Measurements from ENCODE around the gene LAMB1.

The LAMB1 gene

GRCh38 chr7:107891636-107892366 is 111.2 kb downstream of the LAMB1 start:
- no peak for TF ChIP-seq EZH2 (IDR thresholded peaks at IDR 0.05; ENCODE audit: borderline replicate concordance, low read length)
- TF ChIP-seq CTCF (IDR thresholded peaks at IDR 0.05; ENCODE audit: low read length), result no peak
- Histone ChIP-seq H3F3A (ENCODE audit: insufficient read depth, low read length) (no peaks in the 10 kb centered on the region), H4K20me1 (ENCODE audit: insufficient read depth, low read length) (no peaks in the 10 kb centered on the region), H3K27me3 (ENCODE audit: insufficient read depth, low read length) (no peaks in the 10 kb centered on the region), H3K9me2 (ENCODE audit: low read depth, low read length) (no peaks in the 10 kb centered on the region), H3K27ac (ENCODE audit: low read depth, low read length, poor library complexity, severe bottlenecking) (peak overlapping the region; percentile 33), H3K4me1 (ENCODE audit: insufficient read depth, low read length, severe bottlenecking) (peaks cover 36% of the 10 kb centered on the region), H2AFZ (ENCODE audit: low read length) (no peak overlapping the region), H3K79me2 (ENCODE audit: insufficient read depth, low read length) (peaks cover 53% of the 10 kb centered on the region), H3K9ac (ENCODE audit: low read length) (peak overlapping the region; percentile 76), H3K4me3 (ENCODE audit: low read depth, low read length, poor library complexity, severe bottlenecking) (peak overlapping the region; percentile 75), H3K4me2 (ENCODE audit: low read length) (peak overlapping the region; percentile 93), H3K36me3 (ENCODE audit: insufficient read depth, low read length) (peaks cover 40% of the 10 kb centered on the region), H3K9me3 (ENCODE audit: low read length) (no peaks in the 10 kb centered on the region)

GRCh38 chr7:107890962-107891635 is 111.9 kb downstream of the LAMB1 start, which contains the start of gene DLD:
Gene DLD (plus strand): TSS chr7:107891183. CDS start chr7:107891251, 68 bp downstream.
- H3K9ac ChIP-seq (ENCODE audit: low read length), result peak within 1 kb of the TSS; percentile 76
- H4K20me1 ChIP-seq (ENCODE audit: insufficient read depth, low read length), result no peaks in the 10 kb centered on the region
- no peak for TF ChIP-seq CTCF (IDR thresholded peaks at IDR 0.05; ENCODE audit: low read length)
- TF ChIP-seq EZH2 (IDR thresholded peaks at IDR 0.05; ENCODE audit: borderline replicate concordance, low read length), result no peak
- no peaks in the 10 kb centered on the region for H3K9me3 ChIP-seq (ENCODE audit: low read length)
- H3K27ac ChIP-seq (ENCODE audit: low read depth, low read length, poor library complexity, severe bottlenecking), result peak within 1 kb of the TSS; percentile 33
- peak within 1 kb of the TSS; percentile 77 for H2AFZ ChIP-seq (ENCODE audit: low read length)
- H3K9me2 ChIP-seq (ENCODE audit: low read depth, low read length), result no peaks in the 10 kb centered on the region
- H3K4me3 ChIP-seq (ENCODE audit: low read depth, low read length, poor library complexity, severe bottlenecking), result peak within 1 kb of the TSS; percentile 75
- H3K79me2 ChIP-seq (ENCODE audit: insufficient read depth, low read length), result peaks cover 46% of the 10 kb centered on the region
- peaks cover 36% of the 10 kb centered on the region for H3K4me1 ChIP-seq (ENCODE audit: insufficient read depth, low read length, severe bottlenecking)
- H3K4me2 ChIP-seq (ENCODE audit: low read length), result peak within 1 kb of the TSS; percentile 93
- H3F3A ChIP-seq (ENCODE audit: insufficient read depth, low read length), result no peaks in the 10 kb centered on the region
- no peaks in the 10 kb centered on the region for H3K27me3 ChIP-seq (ENCODE audit: insufficient read depth, low read length)
- H3K36me3 ChIP-seq (ENCODE audit: insufficient read depth, low read length), result peaks cover 33% of the 10 kb centered on the region

- peak overlapping the region; percentile 75 for H3K4me3 ChIP-seq (ENCODE audit: low read depth, low read length, poor library complexity, severe bottlenecking)
- H3K27ac ChIP-seq (ENCODE audit: low read depth, low read length, poor library complexity, severe bottlenecking), result peak overlapping the region; percentile 33
- H2AFZ ChIP-seq (ENCODE audit: low read length), result peak overlapping the region; percentile 77
- no peak for TF ChIP-seq EZH2 (IDR thresholded peaks at IDR 0.05; ENCODE audit: borderline replicate concordance, low read length)
- peak; percentile 11; the same call in 1 of the 2 replicates for TF ChIP-seq CTCF (IDR thresholded peaks at IDR 0.05; ENCODE audit: low read length)
- no peaks in the 10 kb centered on the region for H4K20me1 ChIP-seq (ENCODE audit: insufficient read depth, low read length)
- H3K4me1 ChIP-seq (ENCODE audit: insufficient read depth, low read length, severe bottlenecking), result peaks cover 36% of the 10 kb centered on the region
- peak overlapping the region; percentile 76 for H3K9ac ChIP-seq (ENCODE audit: low read length)
- no peaks in the 10 kb centered on the region for H3F3A ChIP-seq (ENCODE audit: insufficient read depth, low read length)
- H3K27me3 ChIP-seq (ENCODE audit: insufficient read depth, low read length), result no peaks in the 10 kb centered on the region
- H3K9me3 ChIP-seq (ENCODE audit: low read length), result no peaks in the 10 kb centered on the region
- H3K79me2 ChIP-seq (ENCODE audit: insufficient read depth, low read length), result peaks cover 41% of the 10 kb centered on the region
- no peaks in the 10 kb centered on the region for H3K9me2 ChIP-seq (ENCODE audit: low read depth, low read length)
- peaks cover 27% of the 10 kb centered on the region for H3K36me3 ChIP-seq (ENCODE audit: insufficient read depth, low read length)
- H3K4me2 ChIP-seq (ENCODE audit: low read length), result peak overlapping the region; percentile 93
Measured at GRCh38 chr7:107890493-107890961, 112.4 kb downstream of the LAMB1 start.
